Naive thymus-derived CD8-positive, alpha-beta T cell (primary cell): ENCODE results near the gene DNAL1. TPM values are rescaled to one million over a fixed set of nuclear protein-coding genes. Genes with fewer than 3 reads are reported as not detected.

Experiments
- ATAC-seq, 2 donors: fragments of 150-1000 bp; cut with Tn5 transposase in 1 of 2; sonication (Bioruptor Pico), chemical (Tn5 transposase) in 1 of 2; 1 replicate in 1 of 2; 2 replicates in 1 of 2; pipeline ENCODE4 v1.10.0; 2021; ENCODE audit warnings: mild to moderate bottlenecking in 2 of 2, moderate library complexity in 2 of 2
- POLR2A ChIA-PET: fragments of 350-600 bp; sonication (Branson Sonifier 250); formaldehyde crosslinking; loops from one replicate; lab custom pipeline; 2021; ENCODE audit warnings: antibody characterized with exemption; lab: Charles Lee
- DNase-seq, 10 donors: peaks; one replicate each; pipeline versions ENCODE4 v3.0.0 to v3.0.0-alpha.2; 2020 to 2022
- H3K27ac Mint-ChIP-seq, 10 donors: one replicate each; pipeline ENCODE4 v1.8.0; 2020 to 2022; ENCODE audit warnings: mild to moderate bottlenecking in 10 of 10, mixed read lengths in 10 of 10, moderate library complexity in 4 of 10, inconsistent platforms in 1 of 10
- H3K27me3 Mint-ChIP-seq, 5 donors: one replicate each; pipeline ENCODE4 v1.8.0; 2021 to 2022; ENCODE audit warnings: mixed read lengths in 5 of 5
- H3K36me3 Mint-ChIP-seq, 3 donors: one replicate each; pipeline ENCODE4 v1.8.0; 2020 to 2022; ENCODE audit warnings: mixed read lengths in 3 of 3, mild to moderate bottlenecking in 2 of 3, inconsistent platforms in 1 of 3
- H3K4me1 Mint-ChIP-seq, 4 donors: one replicate each; pipeline ENCODE4 v1.8.0; 2021 to 2022; ENCODE audit warnings: mixed read lengths in 4 of 4
- H3K4me3 Mint-ChIP-seq, 10 donors: one replicate each; pipeline ENCODE4 v1.8.0; 2020 to 2022; ENCODE audit warnings: mild to moderate bottlenecking in 10 of 10, mixed read lengths in 10 of 10, moderate library complexity in 6 of 10, inconsistent platforms in 1 of 10
- H3K9me3 Mint-ChIP-seq, 9 donors: one replicate each; pipeline ENCODE4 v1.8.0; 2020 to 2022; ENCODE audit warnings: mixed read lengths in 9 of 9, mild to moderate bottlenecking in 3 of 9, inconsistent platforms in 1 of 9, moderate library complexity in 1 of 9
- polyA plus RNA-seq, 3 donors: library from polyadenylated mRNA; unstranded; fragments of 300-500 nt; fragmentation: Illumina TruSeq; gene quantifications; one replicate each; pipeline ENCODE4 v1.2.3, GENCODE V29; 2021
- total RNA-seq, 8 experiments: library from RNA in 2 of 8; stranded (reverse) in 2 of 8; gene quantifications; one replicate each; pipeline ENCODE4 v1.2.3 and lab custom pipeline; 2021 to 2026

Gene DNAL1, protein sequence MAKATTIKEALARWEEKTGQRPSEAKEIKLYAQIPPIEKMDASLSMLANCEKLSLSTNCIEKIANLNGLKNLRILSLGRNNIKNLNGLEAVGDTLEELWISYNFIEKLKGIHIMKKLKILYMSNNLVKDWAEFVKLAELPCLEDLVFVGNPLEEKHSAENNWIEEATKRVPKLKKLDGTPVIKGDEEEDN
- total RNA-seq (1 to 10 TPM; 8.0 to 8.9 TPM), polyA plus RNA-seq (1 to 10 TPM; 4.5 to 7.0 (median 5.5) TPM), total RNA-seq (lab: John Stamatoyannopoulos, UW) (8.4 to 17.5 (median 15.4) reads per million in 6 experiments)

DNA sequence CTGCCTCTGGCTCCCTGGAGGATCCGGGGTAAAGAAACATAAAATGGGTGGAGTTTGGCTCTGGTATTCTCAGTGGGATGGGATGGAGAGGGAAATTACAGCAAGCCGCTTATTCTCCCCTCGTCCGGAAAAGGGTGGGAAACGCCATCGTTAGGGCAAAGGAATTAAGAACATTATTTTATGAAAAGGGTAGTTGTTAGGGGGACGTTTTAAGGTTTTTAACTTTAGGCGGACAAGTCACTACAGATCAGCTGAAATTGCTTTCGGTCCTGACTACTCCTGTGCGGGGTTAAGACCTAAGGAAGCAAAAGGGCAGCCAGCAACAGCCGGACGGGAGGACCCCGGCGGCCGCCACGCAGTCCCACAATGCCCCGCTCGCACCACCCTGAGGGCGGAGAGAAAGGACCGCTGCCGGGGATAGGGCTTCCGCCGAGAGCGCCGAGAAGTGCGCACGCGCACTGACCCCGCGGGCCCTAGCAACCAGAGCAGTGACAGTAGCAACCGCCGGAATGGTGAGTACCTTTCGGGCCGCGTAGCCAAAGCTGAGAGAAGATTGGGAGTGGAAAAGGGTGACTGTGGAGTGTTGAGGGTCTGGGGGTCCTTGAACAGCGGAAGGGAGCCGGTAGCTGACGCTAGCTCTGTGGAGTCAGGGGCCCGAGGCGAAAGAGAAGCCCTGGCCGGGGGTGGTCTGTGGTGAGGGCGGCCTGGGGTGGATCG, at the start of gene DNAL1:
DNAL1 (plus strand) TSS at position 456 of the 717 bp plus-strand sequence; CDS start at position 510, 54 bp downstream.
- H3K27ac Mint-ChIP-seq, result peak within 1 kb of the TSS; percentile 91 to 98 (median 96)
- H3K4me1 Mint-ChIP-seq, result peaks cover 13 to 18% (median 16%) of the 10 kb centered on the region in 4 donors
- H3K27me3 Mint-ChIP-seq, result no peaks in the 10 kb centered on the region
- peak within 1 kb of the TSS; percentile 89 to 99 (median 96) for H3K4me3 Mint-ChIP-seq
- ATAC-seq (peak; percentile 98 to 99), DNase-seq (peak; percentile 81 to 94 (median 87))
- H3K36me3 Mint-ChIP-seq, result no peaks in the 10 kb centered on the region
- H3K9me3 Mint-ChIP-seq, result no peaks in the 10 kb centered on the region
- POLR2A ChIA-PET, result interaction anchor here (0.5 to 1.9 kb wide), 8 partner anchors 12 to 602 kb away, joined by 3 to 7 read pairs (median 4); partner anchors contain the start of genes ACOT6 and RIOX1

DNA sequence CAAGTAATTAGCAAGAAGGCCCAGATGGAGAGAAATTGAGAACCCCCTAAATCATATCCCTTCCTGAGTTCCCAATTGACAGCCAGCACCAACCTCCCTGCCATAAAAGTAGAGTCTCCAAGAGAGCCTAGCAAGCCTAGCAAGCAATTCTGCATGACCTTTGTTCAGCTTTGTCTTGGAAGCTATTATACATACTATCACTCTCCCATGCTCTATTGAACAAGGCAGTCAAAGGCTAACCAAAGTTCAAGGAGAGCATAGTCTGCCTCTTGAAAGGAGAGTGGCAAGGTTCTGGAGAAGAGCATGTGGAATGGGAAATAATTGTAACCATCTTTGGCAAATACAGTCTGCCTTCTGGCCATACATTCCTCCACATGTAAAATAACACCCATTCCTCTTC, 45.3 kb upstream of the DNAL1 start:
- Mint-ChIP-seq H3K27me3 (no peaks in the 10 kb centered on the region), H3K27ac (no peak overlapping the region), H3K4me3 (no peak overlapping the region), H3K4me1 (peaks cover 0 to 2% (median 0%) of the 10 kb centered on the region in 4 donors), H3K9me3 (no peaks in the 10 kb centered on the region), H3K36me3 (no peaks in the 10 kb centered on the region)
- POLR2A ChIA-PET, result interaction anchor here (1.3 kb wide), 1 partner anchor 13 kb away, joined by 4 read pairs; the partner anchor contains the start of gene ACOT6
- ATAC-seq (no peak), DNase-seq (no peak)

DNA sequence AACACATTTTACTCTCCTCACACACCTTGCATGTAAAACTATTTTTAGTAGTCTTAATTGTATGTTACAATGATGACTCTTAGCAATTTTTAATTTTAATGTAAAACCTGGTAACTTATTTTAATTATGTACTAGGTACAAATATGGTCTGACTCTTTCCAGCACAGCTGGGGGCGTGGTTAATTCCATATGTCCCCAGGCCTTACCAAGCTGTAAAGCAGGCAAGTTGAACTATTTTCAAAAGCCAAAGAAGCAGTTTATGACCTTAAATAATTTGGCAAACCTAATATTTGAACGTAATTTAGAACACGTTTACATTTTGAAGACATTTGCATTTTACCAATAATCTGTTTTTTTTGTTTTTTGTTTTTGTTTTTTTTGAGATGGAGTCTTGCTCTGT, 41.8 kb upstream of the DNAL1 start:
- H3K27me3 Mint-ChIP-seq, result no peaks in the 10 kb centered on the region
- DNase-seq (no peak), ATAC-seq (no peak)
- no peaks in the 10 kb centered on the region for H3K9me3 Mint-ChIP-seq
- H3K4me1 Mint-ChIP-seq, result peaks cover 0 to 2% (median 0%) of the 10 kb centered on the region in 4 donors
- H3K36me3 Mint-ChIP-seq, result peaks cover 0 to 5% (median 0%) of the 10 kb centered on the region in 3 donors
- no peak overlapping the region for H3K27ac Mint-ChIP-seq
- POLR2A ChIA-PET, result no interaction called here
- no peak overlapping the region for H3K4me3 Mint-ChIP-seq

DNA sequence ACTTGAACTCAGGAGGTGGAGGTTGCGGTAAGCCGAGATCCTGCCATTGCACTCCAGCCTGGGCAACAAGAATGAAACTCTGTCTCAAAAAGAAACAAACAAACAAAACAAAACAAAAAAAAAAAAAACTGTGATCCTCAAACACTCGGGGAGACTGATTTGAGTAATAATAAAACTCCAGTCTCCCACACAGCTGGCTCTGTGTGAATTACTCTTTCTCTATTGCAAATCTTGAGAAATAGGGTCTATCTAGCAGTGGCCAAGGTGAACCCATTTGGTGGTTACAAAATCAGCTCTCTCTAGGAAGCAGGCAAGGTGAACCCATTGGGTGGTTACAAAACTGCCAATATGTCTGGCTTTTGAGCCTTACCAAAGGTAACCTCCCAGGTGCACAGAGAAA, 38.5 kb upstream of the DNAL1 start:
- DNase-seq (no peak), ATAC-seq (no peak)
- peaks cover 0 to 2% (median 0%) of the 10 kb centered on the region in 4 donors for H3K4me1 Mint-ChIP-seq
- peaks cover 0 to 5% (median 0%) of the 10 kb centered on the region in 3 donors for H3K36me3 Mint-ChIP-seq
- peaks cover 0 to 2% (median 0%) of the 10 kb centered on the region in 5 donors for H3K27me3 Mint-ChIP-seq
- no peak overlapping the region for H3K27ac Mint-ChIP-seq
- no peaks in the 10 kb centered on the region for H3K9me3 Mint-ChIP-seq
- H3K4me3 Mint-ChIP-seq, result no peak overlapping the region
- POLR2A ChIA-PET, result interaction anchor here (0.5 to 1.6 kb wide), 3 partner anchors 14 to 269 kb away, joined by 4 to 6 read pairs (median 4); partner anchors contain the start of gene ACOT4

DNA sequence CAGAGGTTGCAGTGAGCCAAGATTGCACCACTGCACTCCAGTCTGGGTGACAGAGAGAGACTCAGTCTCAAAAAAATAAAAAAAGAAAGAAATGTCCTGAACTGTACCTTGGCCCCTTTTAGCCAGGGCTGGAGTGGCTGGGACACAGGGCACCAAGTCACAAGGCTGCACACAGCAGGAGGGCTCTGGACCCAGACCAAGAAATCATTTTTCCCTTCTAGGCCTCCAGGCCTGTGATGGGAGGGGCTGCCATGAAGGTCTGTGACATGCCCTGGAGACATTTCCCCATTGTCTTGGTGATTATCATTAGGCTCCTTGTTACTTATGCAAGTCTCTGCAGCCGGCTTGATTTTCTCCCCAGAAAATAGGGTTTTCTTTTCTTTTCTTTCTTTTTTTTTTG, 37.5 kb upstream of the DNAL1 start:
- peaks cover 0 to 5% (median 0%) of the 10 kb centered on the region in 3 donors for H3K36me3 Mint-ChIP-seq
- no peak for ATAC-seq
- DNase-seq, result no peak
- no peak overlapping the region for H3K4me3 Mint-ChIP-seq
- H3K27me3 Mint-ChIP-seq, result peaks cover 0 to 2% (median 0%) of the 10 kb centered on the region in 5 donors
- no peaks in the 10 kb centered on the region for H3K9me3 Mint-ChIP-seq
- POLR2A ChIA-PET, result interaction anchor here (1.6 kb wide), 1 partner anchor 15 kb away, joined by 4 read pairs; the partner anchor contains the start of gene ACOT4
- H3K27ac Mint-ChIP-seq, result no peak overlapping the region
- peaks cover 0 to 1% (median under 1%) of the 10 kb centered on the region in 4 donors for H3K4me1 Mint-ChIP-seq

DNA sequence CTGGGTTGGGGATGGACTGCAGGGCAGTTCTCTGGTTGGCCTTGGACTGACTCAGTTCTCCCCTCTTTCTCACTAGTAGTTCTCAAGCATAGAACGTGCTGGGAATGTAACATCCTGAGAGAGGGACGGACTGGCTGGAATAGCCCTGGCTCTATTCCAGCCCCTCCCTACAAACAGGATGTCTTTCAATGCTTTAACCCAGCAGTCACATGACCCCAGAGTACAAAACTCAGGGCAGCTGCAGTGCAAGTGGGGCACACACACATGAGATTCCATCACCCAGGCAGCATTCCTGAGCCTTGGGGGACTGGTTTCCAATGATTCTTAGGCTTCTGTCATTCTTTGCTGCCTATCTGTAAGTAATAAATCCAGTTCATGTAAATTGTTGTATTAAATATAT, 34.1 kb upstream of the DNAL1 start:
- ATAC-seq (no peak), DNase-seq (no peak)
- Mint-ChIP-seq H3K27ac (no peak overlapping the region), H3K9me3 (no peaks in the 10 kb centered on the region), H3K4me3 (peak overlapping the region in 3 of 10 donors; percentile 16 to 68 (median 37)), H3K27me3 (peaks cover 0 to 2% (median 0%) of the 10 kb centered on the region in 5 donors), H3K4me1 (peaks cover 0 to 5% (median 2%) of the 10 kb centered on the region in 4 donors), H3K36me3 (peaks cover 0 to 3% (median 0%) of the 10 kb centered on the region in 3 donors)
- POLR2A ChIA-PET, result interaction anchor here (0.7 kb wide), 1 partner anchor 611 kb away, joined by 3 read pairs; no protein-coding TSS in a partner anchor

DNA sequence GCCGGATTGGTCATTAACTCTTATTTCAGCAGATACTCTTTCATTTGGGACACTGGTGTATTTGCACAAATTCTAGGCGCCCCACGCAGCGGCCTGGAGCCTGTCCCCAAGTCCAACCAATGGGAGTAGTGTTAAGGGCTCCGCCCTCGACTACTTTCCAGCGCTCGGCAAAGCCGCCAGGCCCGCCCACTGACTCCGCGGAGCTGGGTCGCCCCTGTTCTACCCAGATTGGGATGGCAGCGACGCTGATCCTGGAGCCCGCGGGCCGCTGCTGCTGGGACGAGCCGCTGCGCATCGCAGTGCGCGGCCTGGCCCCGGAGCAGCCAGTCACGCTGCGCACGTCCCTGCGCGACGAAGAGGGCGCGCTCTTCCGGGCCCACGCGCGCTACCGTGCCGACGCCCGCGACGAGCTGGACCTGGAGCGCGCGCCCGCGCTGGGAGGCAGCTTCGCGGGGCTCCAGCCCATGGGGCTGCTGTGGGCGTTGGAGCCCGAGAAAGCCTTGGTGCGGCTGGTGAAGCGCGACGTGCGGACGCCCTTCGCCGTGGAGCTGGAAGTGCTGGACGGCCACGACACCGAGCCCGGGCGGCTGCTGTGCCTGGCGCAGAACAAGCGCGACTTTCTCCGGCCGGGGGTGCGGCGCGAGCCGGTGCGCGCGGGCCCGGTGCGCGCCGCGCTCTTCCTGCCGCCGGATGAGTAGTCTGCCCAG, 32.3 kb upstream of the DNAL1 start, which contains the start of gene ACOT6:
ACOT6 (plus strand) TSS at position 179 of the 707 bp plus-strand sequence; CDS start at position 234, 55 bp downstream.
- ATAC-seq (peak; percentile 84 to 89), DNase-seq (peak; percentile 50 to 81 (median 64))
- H3K9me3 Mint-ChIP-seq, result no peaks in the 10 kb centered on the region
- H3K27ac Mint-ChIP-seq, result peak within 1 kb of the TSS; percentile 68 to 94 (median 89)
- H3K4me3 Mint-ChIP-seq, result peak within 1 kb of the TSS; percentile 81 to 92 (median 86)
- peaks cover 0 to 2% (median 0%) of the 10 kb centered on the region in 5 donors for H3K27me3 Mint-ChIP-seq
- no peaks in the 10 kb centered on the region for H3K36me3 Mint-ChIP-seq
- peaks cover 0 to 5% (median 2%) of the 10 kb centered on the region in 4 donors for H3K4me1 Mint-ChIP-seq
- POLR2A ChIA-PET, result interaction anchor here (0.8 to 3.5 kb wide), 14 partner anchors 13 to 476 kb away, joined by 3 to 49 read pairs (median 6); partner anchors contain the start of genes ACOT2, ACOT4, DNAL1 and NUMB

DNA sequence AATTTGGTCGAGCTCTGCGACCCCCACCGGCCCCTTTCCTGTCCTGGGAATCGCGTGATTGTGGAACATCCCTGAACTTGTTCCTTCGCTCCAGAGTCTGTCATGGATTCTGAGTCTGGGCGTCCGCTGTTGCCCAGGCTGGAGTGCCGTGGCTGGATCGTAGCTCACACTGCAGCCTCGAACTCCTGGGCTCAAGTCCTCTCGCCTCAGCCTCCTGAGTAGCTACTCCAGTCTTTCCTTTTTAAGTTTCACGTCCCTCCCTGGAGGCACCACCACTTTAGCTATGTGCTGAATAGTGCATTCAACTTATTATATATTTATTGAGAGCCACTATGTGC, 31.8 kb upstream of the DNAL1 start:
- peak overlapping the region; percentile 68 to 94 (median 88) for H3K27ac Mint-ChIP-seq
- H3K27me3 Mint-ChIP-seq, result peaks cover 0 to 2% (median 0%) of the 10 kb centered on the region in 5 donors
- no peak for DNase-seq
- H3K9me3 Mint-ChIP-seq, result no peaks in the 10 kb centered on the region
- peak overlapping the region; percentile 81 to 92 (median 86) for H3K4me3 Mint-ChIP-seq
- H3K4me1 Mint-ChIP-seq, result peaks cover 0 to 5% (median 2%) of the 10 kb centered on the region in 4 donors
- no peaks in the 10 kb centered on the region for H3K36me3 Mint-ChIP-seq
- peak in 1 of 2 donors; percentile 15 for ATAC-seq
- POLR2A ChIA-PET, result interaction anchor here (0.8 to 3.5 kb wide), 14 partner anchors 14 to 477 kb away, joined by 3 to 49 read pairs (median 6); partner anchors contain the start of genes ACOT2, ACOT4, DNAL1 and NUMB

DNA sequence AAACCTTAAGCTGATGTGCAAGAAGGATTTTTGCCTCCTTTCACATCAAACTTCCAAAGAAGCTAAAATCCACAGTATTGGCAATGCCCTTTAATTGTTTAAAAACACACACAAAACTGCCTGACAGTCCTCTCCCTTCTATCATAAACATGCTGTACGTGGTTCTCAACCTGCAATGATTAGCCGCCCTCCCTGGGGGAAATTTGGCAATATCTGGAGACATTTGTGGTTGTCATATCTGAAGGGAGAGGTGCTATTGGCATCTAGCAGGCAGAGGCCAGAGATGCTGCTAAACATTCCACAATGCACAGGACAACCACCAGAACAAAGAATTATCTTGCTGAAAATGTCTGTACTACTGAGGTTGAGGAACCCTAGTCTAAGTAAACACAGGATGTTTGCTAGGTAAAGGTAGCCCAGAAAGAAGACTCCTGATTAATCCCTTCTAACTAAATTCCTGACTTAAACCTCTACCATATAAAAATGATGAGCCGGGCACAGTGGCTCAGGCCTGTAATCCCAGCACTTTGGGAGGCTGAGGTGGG, 31.3 kb upstream of the DNAL1 start:
- POLR2A ChIA-PET, result interaction anchor here (0.8 to 3.5 kb wide), 9 partner anchors 17 to 477 kb away, joined by 3 to 49 read pairs (median 7); partner anchors contain the start of genes ACOT2, ACOT4, DNAL1 and PSEN1
- DNase-seq (no peak), ATAC-seq (no peak)
- Mint-ChIP-seq H3K36me3 (no peaks in the 10 kb centered on the region), H3K9me3 (no peaks in the 10 kb centered on the region), H3K27me3 (no peaks in the 10 kb centered on the region), H3K4me3 (peak overlapping the region; percentile 81 to 92 (median 86)), H3K4me1 (peaks cover 0 to 5% (median 2%) of the 10 kb centered on the region in 4 donors), H3K27ac (peak overlapping the region in 7 of 10 donors; percentile 68 to 94 (median 86))

DNA sequence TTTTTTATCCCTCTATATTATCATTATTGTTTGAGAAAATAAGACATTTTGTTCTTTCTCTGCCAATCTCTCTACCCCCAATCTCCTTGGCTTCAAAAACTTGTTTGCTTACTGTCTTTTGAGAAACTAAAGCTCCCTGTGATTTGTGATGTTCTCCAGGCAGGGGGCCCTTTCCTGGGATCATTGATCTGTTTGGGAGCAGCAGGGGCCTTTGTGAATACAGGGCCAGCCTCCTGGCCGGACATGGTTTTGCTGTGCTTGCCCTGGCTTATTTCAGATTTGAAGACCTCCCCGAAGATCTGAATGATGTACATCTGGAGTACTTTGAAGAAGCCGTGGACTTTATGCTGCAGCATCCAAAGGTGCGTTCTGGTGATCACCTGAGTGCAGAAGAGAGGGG, 28.0 kb upstream of the DNAL1 start:
- ATAC-seq, result no peak
- H3K27ac Mint-ChIP-seq, result no peak overlapping the region
- peaks cover 0 to 2% (median 0%) of the 10 kb centered on the region in 5 donors for H3K27me3 Mint-ChIP-seq
- H3K4me1 Mint-ChIP-seq, result peaks cover 0 to 5% (median 2%) of the 10 kb centered on the region in 4 donors
- DNase-seq, result no peak
- no peaks in the 10 kb centered on the region for H3K9me3 Mint-ChIP-seq
- H3K4me3 Mint-ChIP-seq, result no peak overlapping the region
- no peaks in the 10 kb centered on the region for H3K36me3 Mint-ChIP-seq
- POLR2A ChIA-PET, result interaction anchor here (0.9 kb wide), 1 partner anchor 26 kb away, joined by 3 read pairs; no protein-coding TSS in a partner anchor

DNA sequence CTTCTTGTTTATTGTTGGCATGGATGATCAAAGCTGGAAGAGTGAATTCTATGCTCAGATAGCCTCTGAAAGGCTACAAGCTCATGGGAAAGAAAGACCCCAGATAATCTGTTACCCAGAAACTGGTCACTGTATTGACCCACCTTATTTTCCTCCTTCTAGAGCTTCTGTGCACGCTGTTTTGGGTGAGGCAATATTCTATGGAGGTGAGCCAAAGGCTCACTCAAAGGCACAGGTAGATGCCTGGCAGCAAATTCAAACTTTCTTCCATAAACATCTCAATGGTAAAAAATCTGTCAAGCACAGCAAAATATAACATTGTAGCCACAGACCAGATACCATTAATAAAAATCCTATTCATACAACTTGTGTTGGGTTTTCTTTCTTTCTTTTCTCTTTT, 25.3 kb upstream of the DNAL1 start:
- Mint-ChIP-seq H3K9me3 (no peaks in the 10 kb centered on the region), H3K36me3 (no peaks in the 10 kb centered on the region), H3K4me3 (no peak overlapping the region), H3K27me3 (peaks cover 0 to 2% (median 0%) of the 10 kb centered on the region in 5 donors), H3K27ac (no peak overlapping the region), H3K4me1 (no peaks in the 10 kb centered on the region)
- no peak for ATAC-seq
- no peak for DNase-seq
- POLR2A ChIA-PET, result no interaction called here
